GM12865 (cell line): ENCODE measurements around the gene KCMF1.
"Not testable (repeated sequence)": the region's sequence is repeated elsewhere in the genome, so short reads cannot be mapped to it uniquely, and the experiment has no call there.

ENCODE experiments used
- DNase-seq: peaks from one replicate; pipeline ENCODE4 v3.0.0; 2010; ENCODE audit warnings: low read depth
- H3K4me3 ChIP-seq: 2 replicates; pipeline ENCODE4 v1.5.1; 2011; ENCODE audit warnings: mild to moderate bottlenecking, low read depth, low read length, control low read depth
- CTCF ChIP-seq: IDR thresholded peaks from 2 replicates; pipeline ENCODE4 v1.5.1; 2011; ENCODE audit warnings: low read length, control low read depth, low read depth, inconsistent platforms; ENCODE audit not compliant: insufficient read depth; ENCODE audit errors: missing control alignments

KCMF1 gene

GRCh38 chr2:84942964-84943421, 28.0 kb upstream of the KCMF1 start:
- peak; percentile 96 for DNase-seq
- peak overlapping the region; percentile 91 for H3K4me3 ChIP-seq
- no peak for TF ChIP-seq CTCF

GRCh38 chr2:84944295-84944909, 26.6 kb upstream of the KCMF1 start:
- DNase-seq, result peak; percentile 59
- H3K4me3 ChIP-seq, result peak overlapping the region; percentile 91
- no peak for TF ChIP-seq CTCF

GRCh38 chr2:84945838-84946203, 25.1 kb upstream of the KCMF1 start:
- not testable (repeated sequence) for DNase-seq
- H3K4me3 ChIP-seq, result peak overlapping the region; percentile 91

GRCh38 chr2:84946204-84947009, 24.6 kb upstream of the KCMF1 start:
- no peak for TF ChIP-seq CTCF
- H3K4me3 ChIP-seq, result peak overlapping the region; percentile 50
- DNase-seq, result peak; percentile 92

GRCh38 chr2:84947010-84947593, 23.9 kb upstream of the KCMF1 start:
- DNase-seq, result no peak
- TF ChIP-seq CTCF, result no peak
- H3K4me3 ChIP-seq, result peak overlapping the region; percentile 50

- no peak overlapping the region for H3K4me3 ChIP-seq
- DNase-seq, result no peak
- TF ChIP-seq CTCF, result no peak
Observed at GRCh38 chr2:84953535-84953934, 17.4 kb upstream of the KCMF1 start.

- no peak for TF ChIP-seq CTCF
- no peak overlapping the region for H3K4me3 ChIP-seq
- no peak for DNase-seq
Observed at GRCh38 chr2:84954329-84954728, 16.6 kb upstream of the KCMF1 start.
